Iris pigment epithelial cell (primary cell): ENCODE data around the gene PANK1.

Source experiments
- DNase-seq: peaks from one replicate; pipeline ENCODE4 v3.0.0-alpha.2; 2011; ENCODE audit warnings: low read depth

Gene PANK1

GRCh38 chr10:89644967-89645741, at the start of gene PANK1:
TSS of gene PANK1 (minus strand) at chr10:89645242. CDS start at chr10:89644891, 351 bp downstream.
- peak; percentile 89 for DNase-seq

- DNase-seq: no peak
Measured at GRCh38 chr10:89693176-89693575, 48.1 kb upstream of the PANK1 start.

GRCh38 chr10:89692416-89692815, 47.4 kb upstream of the PANK1 start:
- DNase-seq: no peak

GRCh38 chr10:89690027-89690426, 45.0 kb upstream of the PANK1 start:
- no peak for DNase-seq

GRCh38 chr10:89685936-89686335, 40.9 kb upstream of the PANK1 start:
- DNase-seq: no peak

- peak; percentile 55 for DNase-seq
Measured at GRCh38 chr10:89684604-89685003, 39.6 kb upstream of the PANK1 start.

- DNase-seq: no peak
Measured at GRCh38 chr10:89683883-89684282, 38.8 kb upstream of the PANK1 start.

- DNase-seq: no peak
Measured at GRCh38 chr10:89679986-89680385, 34.9 kb upstream of the PANK1 start.

- no peak for DNase-seq
Measured at GRCh38 chr10:89677341-89677740, 32.3 kb upstream of the PANK1 start.

- no peak for DNase-seq
Measured at GRCh38 chr10:89670926-89671325, 25.9 kb upstream of the PANK1 start.

- no peak for DNase-seq
Measured at GRCh38 chr10:89669985-89670384, 24.9 kb upstream of the PANK1 start.

GRCh38 chr10:89668386-89669071, 23.5 kb upstream of the PANK1 start:
- no peak for DNase-seq

- no peak for DNase-seq
Measured at GRCh38 chr10:89666138-89666537, 21.1 kb upstream of the PANK1 start.

GRCh38 chr10:89665302-89665701, 20.3 kb upstream of the PANK1 start:
- no peak for DNase-seq

GRCh38 chr10:89664203-89664602, 19.2 kb upstream of the PANK1 start:
- DNase-seq: no peak

GRCh38 chr10:89663144-89663543, 18.1 kb upstream of the PANK1 start:
- DNase-seq: no peak

- DNase-seq: no peak
Measured at GRCh38 chr10:89662596-89662995, 17.6 kb upstream of the PANK1 start.

GRCh38 chr10:89659143-89660131, 14.4 kb upstream of the PANK1 start:
- DNase-seq: peak; percentile 81

GRCh38 chr10:89657302-89657701, 12.3 kb upstream of the PANK1 start:
- no peak for DNase-seq

- DNase-seq: no peak
Measured at GRCh38 chr10:89655722-89656121, 10.7 kb upstream of the PANK1 start.

GRCh38 chr10:89653410-89653869, 8.4 kb upstream of the PANK1 start:
- peak; percentile 90 for DNase-seq

GRCh38 chr10:89652806-89653370, 7.8 kb upstream of the PANK1 start:
- no peak for DNase-seq
